ENCODE measurements around the gene KBTBD6.
A peak's percentile ranks its signal among the peaks of the same experiment; 100 is the strongest.

Gene KBTBD6

DNA sequence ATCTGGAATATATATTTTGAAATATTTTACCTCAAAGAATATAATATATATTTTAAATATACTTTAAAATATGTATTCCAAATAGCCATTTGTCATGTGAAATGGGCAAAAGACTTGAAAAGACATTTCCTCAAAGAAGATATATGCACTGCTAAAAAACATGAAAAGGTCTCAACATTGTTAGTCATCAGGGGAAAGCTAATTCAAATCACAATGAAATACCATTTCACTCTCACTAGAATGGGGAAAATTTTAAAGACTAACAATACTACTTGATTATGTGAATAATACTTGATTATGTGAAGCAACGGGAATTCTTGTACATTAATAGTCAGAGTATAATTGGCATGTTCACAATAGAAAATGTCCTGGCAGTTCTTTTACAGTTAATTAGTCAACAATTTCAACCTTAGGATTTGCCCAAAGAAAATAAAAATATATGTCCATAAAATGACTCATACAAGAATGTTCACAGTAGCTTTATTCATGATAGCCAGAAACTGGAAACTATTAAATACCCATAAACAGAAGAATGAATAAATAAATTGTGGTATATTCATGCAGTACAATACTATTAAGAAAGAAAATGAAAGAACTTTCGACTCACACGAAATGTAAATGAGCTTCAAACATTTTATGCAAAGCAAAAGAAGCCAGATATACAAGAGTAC, 6.8 kb upstream of the KBTBD6 start:
- ChIA-PET CTCF (no interaction called here), POLR2A (interaction anchor here (0.6 kb wide), 1 partner anchor 21 kb away, joined by 4 read pairs; no protein-coding TSS in a partner anchor)
- Histone ChIP-seq H3K4me3 (ENCODE audit: low read depth, low read length) (no peak overlapping the region), H3K27ac (ENCODE audit: extremely low read depth, low read depth, low read length) (no peak overlapping the region), H3K9me3 (ENCODE audit: control insufficient read depth, insufficient read depth, low read depth, low read length) (no peaks in the 10 kb centered on the region), H3K4me1 (ENCODE audit: control insufficient read depth, insufficient read depth, low read length) (no peaks in the 10 kb centered on the region), H3K36me3 (ENCODE audit: control insufficient read depth in 2 of 2, insufficient read depth in 1 of 2, low read length in 2 of 2) (no peaks in the 10 kb centered on the region)
- TF ChIP-seq GLIS2 (tag by site-specific recombination; IDR thresholded peaks at IDR 0.05) (no peak), PRDM1 (tag by site-specific recombination; IDR thresholded peaks at IDR 0.05) (peak; percentile 36; the same call in 1 of the 2 replicates), ZNF366 (tag by site-specific recombination; conservative IDR thresholded peaks at IDR 0.05) (no peak), ZNF660 (tag by site-specific recombination; IDR thresholded peaks at IDR 0.05) (peak; percentile 71)

DNA sequence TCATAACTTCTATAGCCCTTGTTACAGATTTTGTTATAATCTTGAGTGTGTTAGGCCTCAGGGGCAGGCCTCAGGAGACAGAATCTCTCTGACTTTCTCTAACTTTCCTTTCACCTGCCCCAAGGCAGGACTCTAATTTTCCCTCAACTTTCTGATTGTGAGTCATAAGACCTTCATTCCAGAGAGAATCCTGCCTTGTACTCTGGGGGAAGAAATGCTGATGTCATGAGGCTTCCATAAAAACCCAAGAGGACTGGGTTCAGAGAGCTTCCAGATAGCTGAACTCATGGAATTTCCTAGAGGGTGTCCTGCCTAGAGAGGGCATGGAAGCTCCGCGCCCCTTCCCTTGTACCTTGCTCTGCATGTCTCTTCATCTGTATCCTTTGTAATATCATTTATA, 5.3 kb upstream of the KBTBD6 start:
- Histone ChIP-seq H3K9me3 (ENCODE audit: control insufficient read depth, insufficient read depth, low read depth, low read length) (no peaks in the 10 kb centered on the region), H3K4me1 (ENCODE audit: control insufficient read depth, insufficient read depth, low read length) (no peaks in the 10 kb centered on the region), H3K27ac (ENCODE audit: extremely low read depth, low read depth, low read length) (no peak overlapping the region), H3K4me3 (ENCODE audit: low read depth, low read length) (no peak overlapping the region), H3K36me3 (ENCODE audit: control insufficient read depth in 2 of 2, insufficient read depth in 1 of 2, low read length in 2 of 2) (no peaks in the 10 kb centered on the region)
- ChIA-PET POLR2A (no interaction called here), CTCF (no interaction called here)
- TF ChIP-seq SALL2 (tag by site-specific recombination; IDR thresholded peaks at IDR 0.05; ENCODE audit: borderline replicate concordance) (no peak), PRDM1 (tag by site-specific recombination; IDR thresholded peaks at IDR 0.05) (peak; percentile 85)

DNA sequence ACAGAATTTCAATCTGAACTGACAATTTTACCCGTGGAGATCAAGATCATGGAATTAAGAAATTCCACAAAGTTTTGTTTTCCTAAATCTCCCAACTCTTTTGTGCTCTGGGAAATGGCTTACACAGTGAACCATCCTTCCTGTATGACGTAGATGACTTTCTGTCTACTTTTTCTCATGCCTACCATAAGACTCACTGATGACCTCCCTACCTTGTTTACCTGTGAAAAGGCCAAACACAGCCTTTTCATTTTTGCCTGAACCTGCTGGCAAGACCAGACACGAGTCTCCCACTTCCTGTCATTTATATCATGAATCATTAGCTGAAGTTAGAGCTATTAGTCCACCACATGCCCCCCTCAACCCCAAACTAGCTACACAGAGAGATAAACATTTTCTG, 4.6 kb upstream of the KBTBD6 start:
- H3K27ac ChIP-seq (ENCODE audit: extremely low read depth, low read depth, low read length): no peak overlapping the region
- CTCF ChIA-PET: interaction anchor here (0.6 kb wide), 1 partner anchor 74 kb away, joined by 3 read pairs; no protein-coding TSS in a partner anchor

DNA sequence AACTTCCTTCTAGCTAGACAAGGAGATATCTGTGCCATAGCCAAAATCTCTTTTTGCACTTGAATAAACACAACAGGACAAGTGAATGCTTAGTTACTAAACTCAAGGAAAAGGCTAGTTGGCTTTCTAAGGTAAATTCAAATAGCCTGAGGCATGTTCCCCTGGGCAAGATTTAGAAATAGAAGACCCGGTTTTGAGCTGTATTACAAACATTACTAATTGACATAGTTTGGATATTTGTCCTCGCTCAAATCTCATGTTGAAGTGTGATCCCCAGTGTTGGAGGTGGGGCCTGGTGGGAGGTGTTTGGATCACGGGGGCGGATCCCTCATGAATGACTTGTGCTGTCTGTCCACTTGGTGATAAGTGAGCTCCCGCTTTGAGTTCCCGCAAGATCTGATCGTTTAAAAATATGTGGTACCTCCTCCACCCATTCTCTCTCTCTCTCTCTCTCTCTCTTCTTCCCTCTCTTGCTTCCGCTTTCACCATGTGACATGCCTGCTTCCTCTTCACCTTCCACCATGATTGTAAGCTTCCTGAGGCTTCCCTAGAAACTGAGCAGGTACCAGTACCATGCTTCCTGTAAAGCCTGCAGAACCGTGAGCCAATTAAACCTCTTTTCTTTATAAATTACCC, 3.9 kb upstream of the KBTBD6 start:
- TF ChIP-seq ZNF596 (tag by site-specific recombination; IDR thresholded peaks at IDR 0.05) (0 out of 2 replicates have a peak, but pooled peaks have one; percentile 24), ZNF792 (tag by site-specific recombination; IDR thresholded peaks at IDR 0.05) (no peak)
- H3K4me3 ChIP-seq (ENCODE audit: low read depth, low read length): no peak overlapping the region
- ChIA-PET POLR2A (no interaction called here), CTCF (no interaction called here)
- H3K9me3 ChIP-seq (ENCODE audit: control insufficient read depth, insufficient read depth, low read depth, low read length): no peaks in the 10 kb centered on the region
- H3K36me3 ChIP-seq (ENCODE audit: control insufficient read depth in 2 of 2, insufficient read depth in 1 of 2, low read length in 2 of 2): no peaks in the 10 kb centered on the region
- H3K4me1 ChIP-seq (ENCODE audit: control insufficient read depth, insufficient read depth, low read length): no peaks in the 10 kb centered on the region
- H3K27ac ChIP-seq (ENCODE audit: extremely low read depth, low read depth, low read length): no peak overlapping the region

More for the DNA sequence above, 4.6 kb upstream of the KBTBD6 start:
- no peaks in the 10 kb centered on the region for H3K4me1 ChIP-seq (ENCODE audit: control insufficient read depth, insufficient read depth, low read length)
- POLR2A ChIA-PET: no interaction called here
- H3K4me3 ChIP-seq (ENCODE audit: low read depth, low read length): no peak overlapping the region
- no peaks in the 10 kb centered on the region for H3K9me3 ChIP-seq (ENCODE audit: control insufficient read depth, insufficient read depth, low read depth, low read length)
- TF ChIP-seq, protein P1, sequence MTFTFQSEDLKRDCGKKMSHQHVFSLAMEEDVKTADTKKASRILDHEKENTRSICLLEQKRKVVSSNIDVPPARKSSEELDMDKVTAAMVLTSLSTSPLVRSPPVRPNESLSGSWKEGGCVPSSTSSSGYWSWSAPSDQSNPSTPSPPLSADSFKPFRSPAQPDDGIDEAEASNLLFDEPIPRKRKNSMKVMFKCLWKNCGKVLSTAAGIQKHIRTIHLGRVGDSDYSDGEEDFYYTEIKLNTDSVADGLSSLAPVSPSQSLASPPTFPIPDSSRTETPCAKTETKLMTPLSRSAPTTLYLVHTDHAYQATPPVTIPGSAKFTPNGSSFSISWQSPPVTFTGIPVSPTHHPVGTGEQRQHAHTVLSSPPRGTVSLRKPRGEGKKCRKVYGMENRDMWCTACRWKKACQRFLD (tag by site-specific recombination; IDR thresholded peaks at IDR 0.05): no peak
- no peak for TF ChIP-seq FEZF1 (tag by site-specific recombination; IDR thresholded peaks at IDR 0.05)
- TF ChIP-seq ZNF654 (tag by site-specific recombination; IDR thresholded peaks at IDR 0.05; ENCODE audit: low read depth): no peak
- TF ChIP-seq TCF7L2 (IDR thresholded peaks at IDR 0.05; ENCODE audit: borderline replicate concordance, low read depth, low read length): no peak
- no peak for TF ChIP-seq ZBTB1 (tag by site-specific recombination; IDR thresholded peaks at IDR 0.05)
- no peak for TF ChIP-seq KLF7 (tag by site-specific recombination; IDR thresholded peaks at IDR 0.05; ENCODE audit: borderline replicate concordance)
- TF ChIP-seq ZFP37 (tag by site-specific recombination; IDR thresholded peaks at IDR 0.05): no peak
- no peak for TF ChIP-seq PRDM1 (tag by site-specific recombination; IDR thresholded peaks at IDR 0.05)
- TF ChIP-seq, protein P2, sequence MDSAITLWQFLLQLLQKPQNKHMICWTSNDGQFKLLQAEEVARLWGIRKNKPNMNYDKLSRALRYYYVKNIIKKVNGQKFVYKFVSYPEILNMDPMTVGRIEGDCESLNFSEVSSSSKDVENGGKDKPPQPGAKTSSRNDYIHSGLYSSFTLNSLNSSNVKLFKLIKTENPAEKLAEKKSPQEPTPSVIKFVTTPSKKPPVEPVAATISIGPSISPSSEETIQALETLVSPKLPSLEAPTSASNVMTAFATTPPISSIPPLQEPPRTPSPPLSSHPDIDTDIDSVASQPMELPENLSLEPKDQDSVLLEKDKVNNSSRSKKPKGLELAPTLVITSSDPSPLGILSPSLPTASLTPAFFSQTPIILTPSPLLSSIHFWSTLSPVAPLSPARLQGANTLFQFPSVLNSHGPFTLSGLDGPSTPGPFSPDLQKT (IDR thresholded peaks at IDR 0.05; ENCODE audit: borderline replicate concordance, low read depth, low read length): no peak
- TF ChIP-seq ZNF571 (tag by site-specific recombination; IDR thresholded peaks at IDR 0.05): no peak
- TF ChIP-seq ZNF555 (tag by site-specific recombination; conservative IDR thresholded peaks at IDR 0.05): no peak
- H3K36me3 ChIP-seq (ENCODE audit: control insufficient read depth in 2 of 2, insufficient read depth in 1 of 2, low read length in 2 of 2): no peaks in the 10 kb centered on the region
